HepG2 (cell line): Measurements from ENCODE around the gene FMO3. TPM values are rescaled to one million over a fixed set of nuclear protein-coding genes. Genes with fewer than 3 reads are reported as not detected.

Experiments
- ATAC-seq: fragments of 200-7000 bp; cut with Tn5 transposase; 3 replicates; pipeline ENCODE4 v1.9.1; 2020; ENCODE audit warnings: mild to moderate bottlenecking, moderate library complexity
- BruUV-seq: library from RNA; stranded (reverse); fragments of 400-500 nt; replicated peaks from 2 replicates; lab custom pipeline; 2021; lab: Mats Ljungman, UMichigan
- CTCF ChIA-PET: fragments of 300-600 bp; formaldehyde crosslinking; extraction: SDS; loops from one replicate; lab custom pipeline; 2021; ENCODE audit warnings: low total read pairs, inconsistent platforms, low intra/inter-chr PET ratio; lab: Yijun Ruan, JAX
- POLR2A ChIA-PET: fragments of 350-600 bp; sonication (Branson Sonifier 250); formaldehyde crosslinking; loops from one replicate; lab custom pipeline; 2020; ENCODE audit warnings: antibody characterized with exemption, inconsistent platforms; lab: Yijun Ruan, JAX
- DNase-seq: peaks from one replicate; pipeline ENCODE4 v3.0.0-alpha.2; 2015; ENCODE audit warnings: low spot score
- FAIRE-seq: peaks from 3 replicates; lab custom pipeline; 2011; peaks lifted over from hg19 to GRCh38; lab: Jason Lieb, UNC
- H2AFZ ChIP-seq: one replicate; pipeline ENCODE4 v1.6.1; 2011; ENCODE audit warnings: low read length, inconsistent platforms
- H3K27ac ChIP-seq: fragments of 300-600 bp; 3 replicates; pipeline ENCODE4 v1.8.0; 2011; ENCODE audit warnings: mixed run types, mild to moderate bottlenecking, mixed read lengths, low read length, inconsistent platforms; ENCODE audit not compliant: insufficient read depth; ENCODE audit errors: extremely low read length
- H3K27me3 ChIP-seq, 2 experiments: fragments of 200-600 bp in 1 of 2; 2 replicates in 1 of 2; 3 replicates in 1 of 2; pipeline versions ENCODE4 v1.6.0 to v1.8.0; 2011; ENCODE audit warnings: low read length in 2 of 2, mild to moderate bottlenecking in 2 of 2, moderate library complexity in 2 of 2, inconsistent platforms in 1 of 2; ENCODE audit not compliant: insufficient read depth in 2 of 2, control insufficient read depth in 1 of 2
- H3K36me3 ChIP-seq, 2 experiments: fragments of 200-600 bp in 1 of 2; replicated peaks in 1 of 2; 2 replicates in 1 of 2; 3 replicates in 1 of 2; pipeline versions ENCODE4 v1.5.1 to v1.8.0; 2011; ENCODE audit warnings: low read length in 2 of 2, inconsistent platforms in 1 of 2; ENCODE audit not compliant: insufficient read depth in 2 of 2, control insufficient read depth in 1 of 2
- H3K4me1 ChIP-seq: 2 replicates; pipeline ENCODE4 v1.5.1; 2012; ENCODE audit warnings: low read length, inconsistent platforms; ENCODE audit not compliant: insufficient read depth
- H3K4me2 ChIP-seq: 2 replicates; pipeline ENCODE4 v1.6.0; 2011; ENCODE audit warnings: low read depth, low read length, inconsistent platforms
- H3K4me3 ChIP-seq, 3 experiments: fragments of 200-600 bp in 1 of 3; sonication (generic), shearing (Covaris generic) in 1 of 3; replicated peaks in 1 of 3; 2 replicates each; pipeline ENCODE4 v1.5.1; 2011 to 2016; ENCODE audit warnings: low read length in 3 of 3, inconsistent platforms in 2 of 3, low read depth in 2 of 3, mild to moderate bottlenecking in 2 of 3, control low read depth in 1 of 3, mixed read lengths in 1 of 3; ENCODE audit not compliant: insufficient read depth in 1 of 3
- H3K79me2 ChIP-seq: one replicate; pipeline ENCODE4 v1.6.1; 2011; ENCODE audit warnings: low read length, inconsistent platforms; ENCODE audit not compliant: insufficient read depth
- H3K9ac ChIP-seq: 2 replicates; pipeline ENCODE4 v1.6.0; 2011; ENCODE audit warnings: mild to moderate bottlenecking, low read depth, low read length, inconsistent platforms; ENCODE audit not compliant: insufficient read depth
- H3K9me3 ChIP-seq: 2 replicates; pipeline ENCODE4 v1.5.1; 2012; ENCODE audit warnings: mild to moderate bottlenecking, low read length
- H4K20me1 ChIP-seq: 2 replicates; pipeline ENCODE4 v1.6.0; 2011; ENCODE audit warnings: inconsistent platforms, mild to moderate bottlenecking, low read length, moderate library complexity; ENCODE audit not compliant: insufficient read depth
- AHDC1 ChIP-seq: sonication (generic); formaldehyde crosslinking; IDR thresholded peaks from 2 replicates; pipeline ENCODE4 v1.5.1; 2020; ENCODE audit warnings: mild to moderate bottlenecking, missing genetic modification reagents, borderline replicate concordance
- CENPT ChIP-seq: sonication (generic); formaldehyde crosslinking; IDR thresholded peaks from 2 replicates; pipeline ENCODE4 v1.8.0; 2022; ENCODE audit warnings: low read depth, mild to moderate bottlenecking, moderate library complexity, missing genetic modification reagents
- KLF11 ChIP-seq: IDR thresholded peaks from 2 replicates; pipeline ENCODE4 v1.6.1; 2016; ENCODE audit warnings: missing compliant biosample characterization
- PCBP1 ChIP-seq: fragments of 200-400 bp; formaldehyde crosslinking; IDR thresholded peaks from 2 replicates; pipeline ENCODE4 v1.6.1; 2017; ENCODE audit warnings: mild to moderate bottlenecking, low read depth, low read length, borderline replicate concordance
- PHB2 ChIP-seq: fragments of 450-650 bp; IDR thresholded peaks from 2 replicates; pipeline ENCODE4 v1.6.1; 2018; ENCODE audit not compliant: partially characterized antibody
- TBX2 ChIP-seq: sonication (generic); formaldehyde crosslinking; IDR thresholded peaks from 2 replicates; pipeline ENCODE4 v1.5.0; 2020; ENCODE audit warnings: missing genetic modification reagents, mild to moderate bottlenecking, borderline replicate concordance
- U2AF1 ChIP-seq: fragments of 200-400 bp; formaldehyde crosslinking; optimal IDR thresholded peaks from 2 replicates; pipeline ENCODE3; 2017; ENCODE audit warnings: mild to moderate bottlenecking, low read depth, low read length
- ZFP90 ChIP-seq: sonication (generic); formaldehyde crosslinking; IDR thresholded peaks from 2 replicates; pipeline ENCODE4 v1.8.0; 2022; ENCODE audit warnings: missing genetic modification reagents, mild to moderate bottlenecking, inconsistent platforms, borderline replicate concordance
- ZFYVE20 ChIP-seq: sonication (generic); formaldehyde crosslinking; IDR thresholded peaks from 2 replicates; pipeline ENCODE4 v1.8.0; 2023; ENCODE audit warnings: low read depth, mild to moderate bottlenecking, moderate library complexity, missing genetic modification reagents, borderline replicate concordance
- ZMAT5 ChIP-seq: sonication (generic); formaldehyde crosslinking; IDR thresholded peaks from 2 replicates; pipeline ENCODE4 v1.5.0; 2020; ENCODE audit warnings: mild to moderate bottlenecking, low read depth, missing genetic modification reagents, borderline replicate concordance
- ZNF777 ChIP-seq: sonication (generic); formaldehyde crosslinking; IDR thresholded peaks from 2 replicates; pipeline ENCODE4 v1.4.0; 2020; ENCODE audit warnings: missing genetic modification reagents
- ZSCAN20 ChIP-seq: sonication (generic); formaldehyde crosslinking; IDR thresholded peaks from 2 replicates; pipeline ENCODE4 v1.4.0; 2020; ENCODE audit warnings: missing genetic modification reagents, mild to moderate bottlenecking, borderline replicate concordance
- WGBS: methylation state at CpG from one replicate; pipeline ENCODE4 v1.1.6; 2017; ENCODE audit warnings: low lambda C conversion rate; 5-methylcytosine and 5-hydroxymethylcytosine counted together
- in situ Hi-C: cut with HindIII; loops from 2 replicates; pipeline ENCODE4 v1.10.0; 2017; ENCODE audit warnings: low pct_unique_long_range_greater_than_20kb; ENCODE audit not compliant: extremely low pct_ligation_motif_present
- intact Hi-C: fragments of 100-400 bp; cut with micrococcal nuclease; formaldehyde crosslinking; loops from one replicate; pipeline ENCODE4 v1.10.0; 2022; ENCODE audit not compliant: unreplicated experiment
- polyA plus RNA-seq, 8 experiments: library from polyadenylated mRNA; depleted of rRNA in 3 of 8; stranded (reverse) in 7 of 8; unstranded in 1 of 8; fragments of >200 nt; fragmentation: Illumina TruSeq in 4 of 8; extraction: Trizol in 4 of 8; gene quantifications; 2 replicates each; pipeline versions ENCODE4 v1.2.1 to v1.2.3, GENCODE V29; 2011 to 2016; ENCODE audit warnings: low read depth in 4 of 8, missing spikeins in 1 of 8, mixed read lengths in 1 of 8; ENCODE audit not compliant: insufficient read depth in 1 of 8
- total RNA-seq, 5 experiments: library from RNA; depleted of rRNA; stranded (reverse); fragments of >200 nt; fragmentation: Illumina TruSeq; extraction: Trizol; gene quantifications; 2 replicates each; pipeline ENCODE4 v1.2.3, GENCODE V29; 2016; ENCODE audit warnings: low read depth in 1 of 5
- TF ChIP-seq, protein P1 (sequence below): sonication (generic); formaldehyde crosslinking; IDR thresholded peaks from 2 replicates; pipeline ENCODE4 v1.5.1; 2020; ENCODE audit warnings: mild to moderate bottlenecking, missing genetic modification reagents

Gene FMO3
- total and polyA plus RNA-seq, 2 of the 13 experiments (the other 11 are each of a cell fraction or from before 2014, with no cell fraction given) = not detected

- no peak for TF ChIP-seq ZMAT5 (CRISPR knock-in tag)
- TF ChIP-seq ZFYVE20 (CRISPR knock-in tag) = no peak
- TF ChIP-seq KLF11 (CRISPR knock-in tag) = no peak
- no peak for TF ChIP-seq U2AF1
- no peak for TF ChIP-seq AHDC1 (CRISPR knock-in tag)
Observed at GRCh38 chr1:171081763-171082201, 8.9 kb upstream of the FMO3 start (continued).

DNA sequence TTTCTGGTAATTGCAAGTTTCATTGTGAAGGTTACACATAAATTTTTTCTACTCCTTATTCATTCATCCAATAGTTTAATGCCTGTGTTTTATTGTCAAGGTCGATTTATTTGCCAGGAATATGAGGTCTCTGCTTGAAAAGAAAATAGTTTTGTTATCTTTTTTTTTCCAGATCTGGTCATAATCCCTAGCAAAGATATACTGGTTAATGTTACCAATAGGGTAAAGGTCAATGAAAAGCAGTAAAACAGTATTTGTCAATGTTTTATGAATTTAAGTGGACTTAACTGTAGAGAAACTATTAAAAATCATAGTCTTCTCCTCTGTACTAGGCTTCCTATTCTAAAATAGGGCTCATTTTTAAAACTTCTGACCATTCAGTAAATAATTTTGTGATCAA, 8.1 kb upstream of the FMO3 start:
- Histone ChIP-seq H3K79me2 (no peaks in the 10 kb centered on the region), H3K9ac (no peak overlapping the region), H4K20me1 (no peaks in the 10 kb centered on the region), H3K4me1 (no peaks in the 10 kb centered on the region), H3K4me2 (no peak overlapping the region), H3K9me3 (no peaks in the 10 kb centered on the region), H3K36me3 (no peaks in the 10 kb centered on the region), H3K27me3 (no peaks in the 10 kb centered on the region), H3K4me3 (no peak overlapping the region)
- intact Hi-C loops (no loop called here), in situ Hi-C loops (no loop called here)
- CTCF ChIA-PET = no interaction called here
- ATAC-seq (no peak), FAIRE-seq (no peak)
- 0% methylated on average over 1 of the region's 1 CpG for WGBS
- TF ChIP-seq PCBP1 = no peak
- TF ChIP-seq, protein P1, sequence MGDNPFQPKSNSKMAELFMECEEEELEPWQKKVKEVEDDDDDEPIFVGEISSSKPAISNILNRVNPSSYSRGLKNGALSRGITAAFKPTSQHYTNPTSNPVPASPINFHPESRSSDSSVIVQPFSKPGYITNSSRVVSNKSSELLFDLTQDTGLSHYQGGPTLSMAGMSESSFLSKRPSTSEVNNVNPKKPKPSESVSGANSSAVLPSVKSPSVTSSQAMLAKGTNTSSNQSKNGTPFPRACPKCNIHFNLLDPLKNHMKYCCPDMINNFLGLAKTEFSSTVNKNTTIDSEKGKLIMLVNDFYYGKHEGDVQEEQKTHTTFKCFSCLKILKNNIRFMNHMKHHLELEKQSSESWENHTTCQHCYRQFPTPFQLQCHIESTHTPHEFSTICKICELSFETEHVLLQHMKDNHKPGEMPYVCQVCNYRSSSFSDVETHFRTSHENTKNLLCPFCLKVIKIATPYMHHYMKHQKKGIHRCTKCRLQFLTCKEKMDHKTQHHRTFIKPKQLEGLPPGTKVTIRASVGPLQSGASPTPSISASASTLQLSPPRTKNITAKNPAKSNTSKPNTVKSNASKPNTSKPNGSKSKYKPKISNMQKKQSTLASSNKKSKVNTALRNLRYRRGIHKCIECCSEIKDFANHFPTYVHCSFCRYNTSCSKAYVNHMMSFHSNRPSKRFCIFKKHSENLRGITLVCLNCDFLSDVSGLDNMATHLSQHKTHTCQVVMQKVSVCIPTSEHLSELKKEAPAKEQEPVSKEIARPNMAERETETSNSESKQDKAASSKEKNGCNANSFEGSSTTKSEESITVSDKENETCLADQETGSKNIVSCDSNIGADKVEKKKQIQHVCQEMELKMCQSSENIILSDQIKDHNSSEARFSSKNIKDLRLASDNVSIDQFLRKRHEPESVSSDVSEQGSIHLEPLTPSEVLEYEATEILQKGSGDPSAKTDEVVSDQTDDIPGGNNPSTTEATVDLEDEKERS (CRISPR knock-in tag) = no peak
- no peak for TF ChIP-seq ZSCAN20 (CRISPR knock-in tag)
- no peak for TF ChIP-seq ZNF777
- no peak for TF ChIP-seq U2AF1
- TF ChIP-seq PHB2 = no peak
- no peak for TF ChIP-seq TBX2 (CRISPR knock-in tag)
- TF ChIP-seq CENPT (CRISPR knock-in tag) = no peak
- TF ChIP-seq ZFP90 (CRISPR knock-in tag) = no peak
- TF ChIP-seq, all 625 proteins: peak for 0
- H3K27ac ChIP-seq = no peak overlapping the region
- no peak overlapping the region for H2AFZ ChIP-seq
- POLR2A ChIA-PET = no interaction called here
- BruUV-seq = no TSS peak
- DNase-seq = no peak
